GM18517 (cell line): ENCODE data around the gene AZU1.
"Not testable (repeated sequence)": the region's sequence is repeated elsewhere in the genome, so short reads cannot be mapped to it uniquely, and the experiment has no call there.

Experiments
- ATAC-seq: cut with Tn5 transposase; IDR thresholded peaks from one replicate; pipeline ENCODE4 v1.9.1; 2021; ENCODE audit warnings: mild to moderate bottlenecking, moderate library complexity; ENCODE audit not compliant: unreplicated experiment

Gene AZU1

GRCh38 chr19:869245-870177 lies 41.9 kb downstream of the AZU1 start:
- no peak for ATAC-seq

DNA sequence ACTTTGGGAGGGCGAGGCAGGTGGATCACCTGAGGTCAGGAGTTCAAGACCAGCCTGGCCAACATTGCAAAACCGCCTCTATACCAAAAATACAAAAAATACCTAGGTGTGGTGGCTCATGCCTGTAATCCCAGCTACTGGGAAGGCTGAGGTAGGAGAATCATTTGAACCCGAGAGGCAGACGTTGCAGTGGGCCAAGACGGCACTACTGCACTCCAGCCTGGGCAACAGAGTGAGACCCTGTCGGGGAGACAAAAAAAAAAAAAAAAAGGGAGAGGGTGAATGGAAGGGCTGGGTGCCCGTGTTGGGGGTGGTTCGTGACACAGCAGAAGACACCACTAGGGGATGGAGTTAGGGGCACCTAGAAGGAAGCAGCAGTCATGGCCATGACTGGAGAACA lies 42.7 kb downstream of the AZU1 start:
- ATAC-seq: no peak

DNA sequence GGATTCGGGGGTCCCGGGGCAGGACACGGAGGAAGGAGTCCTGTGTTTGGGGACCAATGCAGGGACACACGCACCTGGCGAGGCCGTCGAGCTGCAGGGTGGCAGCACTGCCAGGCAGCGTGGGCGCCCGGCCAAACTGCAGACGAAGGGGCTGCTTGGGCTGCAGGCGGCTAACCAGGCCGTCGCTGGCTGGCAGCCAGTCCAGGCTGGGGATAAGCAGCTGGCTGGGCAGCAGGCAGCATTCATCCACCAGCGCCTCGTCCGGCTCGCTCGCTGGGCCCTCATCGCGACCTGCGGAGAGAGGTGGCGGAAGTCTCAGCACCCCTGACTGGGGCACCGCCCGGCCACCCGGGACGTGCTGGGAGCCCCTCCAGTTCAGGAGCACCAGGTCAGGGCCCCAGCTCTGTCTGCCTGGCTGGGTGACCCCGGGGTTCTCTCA lies 43.3 kb downstream of the AZU1 start:
- ATAC-seq: no peak

- ATAC-seq: no peak
Observed at GRCh38 chr19:871446-872265, 44.0 kb downstream of the AZU1 start.

DNA sequence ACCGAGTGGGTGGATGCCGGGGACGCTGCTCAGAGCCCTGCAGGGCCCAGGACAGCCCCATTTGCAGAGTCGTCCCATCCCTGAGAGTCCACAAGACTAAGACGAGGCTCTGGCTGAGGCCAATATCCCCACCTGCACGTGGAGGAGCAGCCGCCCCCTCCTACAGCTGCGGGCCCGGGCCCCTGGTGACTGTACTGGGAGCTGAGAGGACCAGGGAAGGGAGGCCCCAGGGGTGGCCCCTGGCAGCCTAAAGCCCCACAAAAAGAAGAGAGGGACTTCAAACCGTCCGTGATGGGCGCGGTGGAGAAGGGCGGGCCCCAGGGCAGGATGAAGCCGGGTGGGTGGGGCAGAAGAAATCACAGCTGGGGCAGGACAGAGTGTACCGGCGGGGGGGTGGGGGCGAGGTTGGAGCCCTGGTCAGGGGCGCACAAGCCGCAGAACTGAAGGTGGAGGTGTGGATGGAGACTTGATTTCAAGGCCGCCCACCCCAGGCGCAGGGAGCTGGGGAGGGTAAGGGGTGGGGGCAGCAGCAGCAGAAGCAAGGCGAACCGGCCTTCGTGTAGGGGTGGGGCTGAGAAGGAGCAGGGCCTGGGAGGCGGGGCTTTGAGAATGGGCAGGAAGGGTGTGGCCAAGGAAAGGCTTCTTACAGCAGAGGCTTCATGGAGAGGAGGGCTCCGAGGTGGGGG lies 44.8 kb downstream of the AZU1 start:
- no peak for ATAC-seq

- no peak for ATAC-seq
Observed at GRCh38 chr19:873084-873483, 45.4 kb downstream of the AZU1 start.

DNA sequence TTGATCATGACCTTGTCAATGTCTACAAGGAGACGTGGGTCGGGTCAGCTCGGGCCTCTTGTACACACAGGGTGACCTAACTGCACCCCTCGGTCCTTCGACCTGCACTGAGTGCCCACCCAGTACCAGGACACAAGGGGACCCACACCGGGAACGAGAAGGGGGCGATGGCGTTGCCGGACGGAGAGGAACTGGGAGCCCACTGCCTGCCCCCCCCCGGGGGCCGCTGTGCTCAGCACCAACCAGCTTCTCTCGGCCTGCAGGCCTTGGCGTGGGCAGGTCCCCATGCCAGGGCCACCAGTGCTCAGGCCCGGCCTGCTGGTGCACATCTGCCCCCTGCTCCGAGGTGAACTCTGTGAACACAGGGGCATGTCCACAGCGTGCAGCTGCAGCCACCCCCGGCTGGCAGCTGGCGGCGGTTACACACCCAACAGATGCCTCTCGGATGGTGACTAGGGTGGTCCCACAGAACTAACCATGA lies 46.0 kb downstream of the AZU1 start:
- no peak for ATAC-seq

DNA sequence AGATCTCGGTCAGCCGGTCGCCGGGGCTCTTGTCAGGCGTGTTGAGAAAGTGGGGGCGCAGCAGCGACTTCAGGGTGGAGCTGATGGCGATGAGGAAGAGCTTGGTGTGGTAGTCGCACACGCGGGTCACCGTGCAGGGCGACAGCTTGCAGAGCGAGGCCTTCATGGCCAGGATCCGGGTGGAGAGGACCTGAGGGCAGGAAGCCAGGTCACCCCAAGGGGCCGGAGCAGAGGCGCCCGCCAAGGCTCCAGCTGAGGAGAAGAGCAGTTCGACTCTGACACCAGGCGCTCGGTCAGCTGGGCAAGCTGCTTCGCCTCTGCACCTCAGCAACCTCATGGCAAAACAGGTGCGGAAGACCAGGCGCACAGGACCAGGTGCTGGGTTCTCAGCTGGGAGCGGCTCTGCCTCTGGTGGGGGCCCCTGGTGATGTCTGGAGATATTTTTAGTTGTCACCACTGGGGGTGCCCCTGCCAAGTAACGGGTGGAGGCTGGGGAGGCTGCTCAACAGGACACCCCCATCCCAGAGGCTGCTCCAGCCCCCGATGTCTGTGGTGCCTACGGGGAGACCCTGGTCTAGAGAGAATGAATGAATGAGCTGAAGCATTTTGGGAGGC lies 47.7 kb downstream of the AZU1 start:
- no peak for ATAC-seq

DNA sequence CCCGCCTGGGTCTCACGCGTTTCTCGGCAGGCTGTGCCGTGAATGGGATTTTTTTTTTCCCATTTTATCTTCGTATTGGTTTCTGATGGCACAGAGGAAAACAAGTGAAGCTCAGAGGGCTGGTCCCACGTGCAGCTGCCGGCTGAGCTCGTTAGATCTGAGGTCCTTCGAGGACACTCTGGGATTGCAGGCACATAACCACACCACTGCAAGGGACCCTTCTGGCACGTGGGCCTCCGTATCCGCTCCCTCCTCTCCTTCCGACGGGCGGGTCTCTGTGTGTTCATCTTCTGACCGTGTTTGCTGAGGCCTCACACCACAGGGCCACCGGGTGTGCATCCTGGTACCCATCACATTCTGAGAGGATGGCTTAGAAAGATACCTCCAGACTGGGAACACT lies 48.5 kb downstream of the AZU1 start:
- ATAC-seq: no peak

- ATAC-seq: no peak
Observed at GRCh38 chr19:876780-877314, 49.2 kb downstream of the AZU1 start.

DNA sequence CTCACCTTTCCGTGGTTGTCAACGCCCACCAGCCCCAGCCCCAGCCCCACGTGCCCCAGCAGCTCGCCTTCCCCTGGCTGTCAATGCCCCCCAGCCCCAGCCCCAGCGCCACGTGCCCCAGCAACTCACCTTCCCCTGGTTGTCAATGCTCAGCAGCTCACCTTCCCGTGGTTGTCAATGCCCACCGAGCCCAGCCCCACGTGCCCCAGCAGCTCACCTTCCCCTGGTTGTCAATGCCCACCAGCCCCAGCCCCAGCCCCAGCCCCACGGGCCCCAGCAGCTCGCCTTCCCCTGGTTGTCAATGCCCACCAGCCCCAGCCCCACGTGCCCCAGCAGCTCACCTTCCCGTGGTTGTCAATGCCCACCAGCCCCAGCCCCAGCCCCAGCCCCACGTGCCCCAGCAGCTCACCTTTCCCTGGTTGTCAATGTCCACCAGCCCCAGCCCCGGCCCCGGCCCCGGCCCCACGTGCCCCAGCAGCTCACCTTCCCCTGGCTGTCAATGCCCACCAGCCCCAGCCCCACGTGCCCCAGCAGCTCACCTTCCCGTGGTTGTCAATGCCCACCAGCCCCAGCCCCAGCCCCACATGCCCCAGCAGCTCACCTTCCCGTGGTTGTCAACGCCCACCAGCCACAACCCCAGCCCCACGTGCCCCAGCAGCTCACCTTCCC lies 50.5 kb downstream of the AZU1 start:
- not testable (repeated sequence) for ATAC-seq

GRCh38 chr19:878751-879561 lies 51.3 kb downstream of the AZU1 start:
- not testable (repeated sequence) for ATAC-seq

DNA sequence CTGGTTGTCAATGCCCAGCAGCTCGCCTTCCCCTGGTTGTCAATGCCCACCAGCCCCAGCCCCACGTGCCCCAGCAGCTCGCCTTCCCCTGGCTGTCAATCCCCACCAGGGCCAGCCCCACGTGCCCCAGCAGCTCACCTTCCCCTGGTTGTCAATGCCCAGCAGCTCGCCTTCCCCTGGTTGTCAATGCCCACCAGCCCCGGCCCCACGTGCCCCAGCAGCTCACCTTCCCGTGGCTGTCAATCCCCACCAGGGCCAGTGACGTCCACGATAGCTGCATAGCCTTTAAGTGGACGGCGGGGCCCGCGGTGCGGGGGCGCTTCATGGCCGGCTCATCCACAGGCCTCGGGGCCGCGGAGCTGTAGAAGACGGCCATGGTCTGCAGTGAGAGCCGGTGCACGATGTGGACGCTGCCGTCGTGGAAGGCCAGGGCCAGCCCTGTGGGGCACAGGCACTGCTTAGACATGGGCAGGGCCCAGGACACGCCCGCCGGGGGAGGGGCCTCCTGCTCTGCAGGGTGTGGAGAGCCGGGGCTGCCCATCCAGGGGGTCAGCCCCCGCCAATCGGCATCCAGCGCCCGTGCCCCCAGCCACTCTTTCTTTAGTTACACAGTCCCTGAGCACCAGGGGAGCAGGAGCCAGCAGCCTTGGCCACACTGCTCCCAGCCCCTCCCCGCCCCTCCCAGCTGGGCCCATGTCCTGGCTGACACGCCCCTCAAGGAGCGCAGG lies 52.2 kb downstream of the AZU1 start:
- no peak for ATAC-seq
